ENCODE results near the gene HIBADH. TPM values are rescaled to one million over a fixed set of nuclear protein-coding genes. Genes with fewer than 3 reads are reported as not detected.

The HIBADH gene
- total RNA-seq, 1 experiment from 2014 or later: 33.7 TPM

DNA sequence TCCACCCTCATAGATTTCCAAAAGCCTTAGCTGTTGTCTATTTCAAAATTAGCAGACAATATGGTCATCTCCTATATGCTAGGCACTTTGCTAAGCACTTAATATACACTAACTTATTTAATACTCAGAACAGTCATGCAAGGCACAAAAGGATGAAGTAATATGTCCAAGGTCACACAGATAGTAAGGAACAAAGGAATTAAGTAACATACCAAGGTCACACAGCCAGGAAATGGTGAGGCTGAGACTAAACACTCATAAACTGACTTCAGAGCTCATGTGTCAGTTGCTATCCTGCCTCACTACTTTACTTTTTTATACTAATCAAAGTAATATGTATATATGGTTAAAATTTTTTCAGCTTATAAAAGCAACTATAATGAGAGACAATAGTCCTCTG lies 23.6 kb upstream of the HIBADH start:
- POLR2A ChIA-PET: no interaction called here

DNA sequence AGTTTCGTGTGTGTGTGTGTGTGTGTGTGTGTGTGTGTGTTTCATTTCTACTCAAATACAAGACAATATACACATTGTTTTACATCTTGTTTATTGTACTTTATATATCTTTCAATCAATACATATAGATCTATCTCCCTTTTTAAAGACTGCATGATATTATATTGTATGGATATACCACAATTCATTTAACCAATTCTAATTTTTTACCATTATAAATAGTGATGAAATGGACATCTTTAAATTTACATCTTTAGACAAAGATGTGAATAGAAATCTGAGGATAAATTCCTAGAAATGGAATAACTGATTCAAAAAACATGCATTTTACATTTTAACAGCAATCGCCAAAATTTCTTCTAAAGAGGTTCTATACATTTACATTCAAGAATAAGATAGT lies 23.2 kb upstream of the HIBADH start:
- H3K4me1 Mint-ChIP-seq (ENCODE audit: low read depth, unreplicated experiment): no peaks in the 10 kb centered on the region
- H3K9me3 Mint-ChIP-seq (ENCODE audit: unreplicated experiment): no peaks in the 10 kb centered on the region
- no TSS peak for BruUV-seq (replicated peaks)
- H3K27me3 ChIP-seq (replicated peaks; ENCODE audit: control insufficient read depth, insufficient read depth, low read length): no peaks in the 10 kb centered on the region; the same call in 1 of the 2 replicates
- POLR2A ChIA-PET: no interaction called here
- no peaks in the 10 kb centered on the region for H3K9me3 ChIP-seq
- no peak overlapping the region for H3K4me3 ChIP-seq (ENCODE audit: low read depth, low read length)
- H3K27ac Mint-ChIP-seq (ENCODE audit: unreplicated experiment): no peak overlapping the region
- DNase-seq: no peak
- H3K4me3 Mint-ChIP-seq (ENCODE audit: unreplicated experiment): no peak overlapping the region
- H3K4me1 ChIP-seq: no peaks in the 10 kb centered on the region
- H3K27me3 Mint-ChIP-seq (ENCODE audit: insufficient read depth, unreplicated experiment): no peaks in the 10 kb centered on the region
- CTCF ChIA-PET: no interaction called here
- intact Hi-C loops (cut with micrococcal nuclease; ENCODE audit: unreplicated experiment): loop anchor here (5.0 kb wide), 1 partner anchor 336 kb away; no protein-coding TSS in a partner anchor
- TF ChIP-seq CTCF (IDR thresholded peaks at IDR 0.05; ENCODE audit: insufficient read depth in 1 of 2, low read depth in 1 of 2, low read length in 1 of 2, severe bottlenecking in 1 of 2, unreplicated experiment in 1 of 2): no peak
- no peaks in the 10 kb centered on the region for H3K36me3 Mint-ChIP-seq (ENCODE audit: insufficient read depth, unreplicated experiment)
- no peaks in the 10 kb centered on the region for H3K36me3 ChIP-seq (ENCODE audit: control insufficient read depth, insufficient read depth, low read length)

More for the DNA sequence above, 23.6 kb upstream of the HIBADH start:
- DNase-seq: no peak
- no peak for TF ChIP-seq CTCF (IDR thresholded peaks at IDR 0.05; ENCODE audit: insufficient read depth in 1 of 2, low read depth in 1 of 2, low read length in 1 of 2, severe bottlenecking in 1 of 2, unreplicated experiment in 1 of 2)
- intact Hi-C loops (cut with micrococcal nuclease; ENCODE audit: unreplicated experiment): loop anchor here (5.0 kb wide), 1 partner anchor 336 kb away; no protein-coding TSS in a partner anchor
- Mint-ChIP-seq H3K27me3 (ENCODE audit: insufficient read depth, unreplicated experiment) (no peaks in the 10 kb centered on the region), H3K4me3 (ENCODE audit: unreplicated experiment) (no peak overlapping the region), H3K4me1 (ENCODE audit: low read depth, unreplicated experiment) (no peaks in the 10 kb centered on the region), H3K27ac (ENCODE audit: unreplicated experiment) (no peak overlapping the region), H3K9me3 (ENCODE audit: unreplicated experiment) (no peaks in the 10 kb centered on the region), H3K36me3 (ENCODE audit: insufficient read depth, unreplicated experiment) (no peaks in the 10 kb centered on the region)
- no peak overlapping the region for H3K4me3 ChIP-seq (ENCODE audit: low read depth, low read length)
- no peaks in the 10 kb centered on the region for H3K9me3 ChIP-seq
- H3K27me3 ChIP-seq (replicated peaks; ENCODE audit: control insufficient read depth, insufficient read depth, low read length): no peaks in the 10 kb centered on the region; the same call in 1 of the 2 replicates
- H3K4me1 ChIP-seq: no peaks in the 10 kb centered on the region
- CTCF ChIA-PET: interaction anchor here (0.6 kb wide), 1 partner anchor 51 kb away, joined by 3 read pairs; no protein-coding TSS in a partner anchor
- BruUV-seq (replicated peaks): no TSS peak
- H3K36me3 ChIP-seq (ENCODE audit: control insufficient read depth, insufficient read depth, low read length): no peaks in the 10 kb centered on the region

DNA sequence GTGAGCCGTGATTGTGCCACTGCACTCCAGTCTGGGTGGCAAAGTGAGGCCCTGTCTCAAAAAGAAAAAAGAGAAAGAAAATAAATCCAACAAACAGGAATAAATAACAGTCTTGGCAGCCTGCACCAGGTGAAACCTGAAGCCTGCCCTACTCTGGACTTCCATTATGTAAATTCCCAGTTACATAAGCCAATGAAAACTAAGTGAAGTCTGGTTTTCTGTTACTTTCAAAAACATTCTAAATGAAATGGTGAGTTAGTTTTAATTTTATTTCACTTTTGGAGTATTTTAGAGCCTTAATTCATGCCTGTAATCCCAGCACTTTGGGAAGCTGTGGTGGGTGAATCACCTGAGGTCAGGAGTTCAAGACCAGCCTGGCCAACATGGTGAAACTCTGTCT lies 22.5 kb upstream of the HIBADH start:
- H3K27me3 ChIP-seq (replicated peaks; ENCODE audit: control insufficient read depth, insufficient read depth, low read length): no peaks in the 10 kb centered on the region
- no peak for DNase-seq
- H3K27ac Mint-ChIP-seq (ENCODE audit: unreplicated experiment): no peak overlapping the region
- ChIA-PET POLR2A (no interaction called here), CTCF (no interaction called here)
- no peaks in the 10 kb centered on the region for H3K9me3 Mint-ChIP-seq (ENCODE audit: unreplicated experiment)
- H3K36me3 Mint-ChIP-seq (ENCODE audit: insufficient read depth, unreplicated experiment): no peaks in the 10 kb centered on the region
- no peaks in the 10 kb centered on the region for H3K27me3 Mint-ChIP-seq (ENCODE audit: insufficient read depth, unreplicated experiment)
- H3K9me3 ChIP-seq: no peaks in the 10 kb centered on the region
- H3K4me1 ChIP-seq: no peaks in the 10 kb centered on the region
- no peak for TF ChIP-seq CTCF (IDR thresholded peaks at IDR 0.05; ENCODE audit: insufficient read depth in 1 of 2, low read depth in 1 of 2, low read length in 1 of 2, severe bottlenecking in 1 of 2, unreplicated experiment in 1 of 2)
- no peaks in the 10 kb centered on the region for H3K4me1 Mint-ChIP-seq (ENCODE audit: low read depth, unreplicated experiment)
- no TSS peak for BruUV-seq (replicated peaks)
- no peak overlapping the region for H3K4me3 Mint-ChIP-seq (ENCODE audit: unreplicated experiment)
- H3K4me3 ChIP-seq (ENCODE audit: low read depth, low read length): no peak overlapping the region
- H3K36me3 ChIP-seq (ENCODE audit: control insufficient read depth, insufficient read depth, low read length): no peaks in the 10 kb centered on the region
- intact Hi-C loops (cut with micrococcal nuclease; ENCODE audit: unreplicated experiment): loop anchor here (5.0 kb wide), 1 partner anchor 337 kb away; no protein-coding TSS in a partner anchor
